Stimulated activated effector memory CD8-positive, alpha-beta T cell treated with anti-CD3 and anti-CD28 coated beads, Interleukin-12 subunit alpha, Interleukin-12 subunit beta, amount 100 ng/mL, for 72 hours (primary cell): ENCODE measurements around the gene ILDR2.
"Not testable (repeated sequence)": the region's sequence is repeated elsewhere in the genome, so short reads cannot be mapped to it uniquely, and the experiment has no call there.

Experiments
- ATAC-seq: fragments of 150-1000 bp; cut with Tn5 transposase; 2 replicates; pipeline ENCODE4 v1.10.0; 2021
- DNase-seq, 2 donors: peaks; one replicate each; pipeline ENCODE4 v3.0.0; 2021 to 2022; ENCODE audit warnings: low spot score in 2 of 2
- H3K27ac Mint-ChIP-seq: one replicate; pipeline ENCODE4 v1.8.0; 2022; ENCODE audit warnings: mild to moderate bottlenecking, mixed read lengths
- H3K36me3 Mint-ChIP-seq: one replicate; pipeline ENCODE4 v1.8.0; 2022; ENCODE audit warnings: mild to moderate bottlenecking, mixed read lengths
- H3K4me1 Mint-ChIP-seq: one replicate; pipeline ENCODE4 v1.8.0; 2022; ENCODE audit warnings: mixed read lengths
- H3K4me3 Mint-ChIP-seq: one replicate; pipeline ENCODE4 v1.8.0; 2022; ENCODE audit warnings: mild to moderate bottlenecking, mixed read lengths
- H3K9me3 Mint-ChIP-seq: one replicate; pipeline ENCODE4 v1.8.0; 2022; ENCODE audit warnings: mixed read lengths

ILDR2 gene

DNA sequence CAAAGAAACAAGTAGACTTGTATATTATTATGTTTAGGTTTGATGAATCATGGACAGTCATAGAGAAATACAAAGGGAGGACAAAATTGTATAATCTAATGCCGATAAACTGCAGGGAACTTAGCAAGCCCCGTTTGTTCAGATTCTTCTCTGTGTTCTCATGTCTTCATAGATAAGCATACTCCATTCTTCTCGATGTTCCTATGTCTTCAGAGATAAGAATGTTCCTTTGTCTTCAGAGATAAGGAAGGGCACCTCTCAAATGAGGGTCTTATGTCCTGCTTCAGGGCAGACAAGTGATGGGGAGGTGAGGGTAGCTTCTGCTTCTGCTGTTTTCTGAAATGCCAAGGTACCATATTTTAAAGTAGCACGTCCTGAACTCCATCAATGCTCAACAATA, 79.6 kb downstream of the ILDR2 start:
- Mint-ChIP-seq H3K36me3 (no peaks in the 10 kb centered on the region), H3K4me3 (no peak overlapping the region), H3K9me3 (peaks cover 4% of the 10 kb centered on the region), H3K4me1 (no peaks in the 10 kb centered on the region), H3K27ac (no peak overlapping the region)
- ATAC-seq (no peak), DNase-seq (no peak)

GRCh38 chr1:166889776-166890175, 85.6 kb downstream of the ILDR2 start:
- H3K27ac Mint-ChIP-seq: no peak overlapping the region
- no peaks in the 10 kb centered on the region for H3K36me3 Mint-ChIP-seq

GRCh38 chr1:166888373-166889111, 86.8 kb downstream of the ILDR2 start:
- Mint-ChIP-seq H3K4me3 (no peak overlapping the region), H3K27ac (no peak overlapping the region), H3K9me3 (no peaks in the 10 kb centered on the region), H3K4me1 (peaks cover 13% of the 10 kb centered on the region), H3K36me3 (no peaks in the 10 kb centered on the region)
- no peak for ATAC-seq
- DNase-seq: no peak

More at GRCh38 chr1:166889776-166890175, 85.6 kb downstream of the ILDR2 start:
- Mint-ChIP-seq H3K4me3 (no peak overlapping the region), H3K4me1 (peaks cover 9% of the 10 kb centered on the region), H3K9me3 (no peaks in the 10 kb centered on the region)
- DNase-seq (no peak), ATAC-seq (no peak)

GRCh38 chr1:166884971-166885370, 90.4 kb downstream of the ILDR2 start:
- DNase-seq: no peak
- H3K36me3 Mint-ChIP-seq: no peaks in the 10 kb centered on the region
- H3K27ac Mint-ChIP-seq: no peak overlapping the region
- H3K4me1 Mint-ChIP-seq: peaks cover 13% of the 10 kb centered on the region
- ATAC-seq: peak; percentile 40
- H3K9me3 Mint-ChIP-seq: no peaks in the 10 kb centered on the region
- H3K4me3 Mint-ChIP-seq: no peak overlapping the region

GRCh38 chr1:166884040-166884642, 91.2 kb downstream of the ILDR2 start:
- ATAC-seq: peak; percentile 78
- Mint-ChIP-seq H3K4me3 (peak overlapping the region; percentile 23), H3K36me3 (no peaks in the 10 kb centered on the region)

DNA sequence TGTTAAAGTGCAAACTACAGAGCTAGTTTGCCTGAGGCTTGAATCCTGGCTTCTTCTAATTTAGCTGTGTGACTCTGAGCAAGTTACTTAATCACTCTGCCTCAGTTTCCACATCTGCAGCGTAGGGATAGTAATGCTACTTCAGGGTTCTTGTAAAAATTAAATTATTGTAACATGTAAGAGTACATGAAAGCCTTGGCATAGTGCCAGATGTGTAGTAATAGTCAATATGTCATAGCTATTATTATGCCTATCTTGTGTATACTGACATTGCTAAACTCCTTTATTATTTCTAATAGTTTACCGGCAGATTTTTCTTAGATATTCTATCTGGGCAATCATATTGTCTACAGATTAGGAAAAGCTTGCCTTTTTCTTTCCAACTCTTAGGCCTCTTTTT, 92.4 kb downstream of the ILDR2 start:
- H3K4me3 Mint-ChIP-seq: no peak overlapping the region
- DNase-seq: no peak

More at GRCh38 chr1:166884040-166884642, 91.2 kb downstream of the ILDR2 start:
- no peaks in the 10 kb centered on the region for H3K9me3 Mint-ChIP-seq
- H3K4me1 Mint-ChIP-seq: peaks cover 13% of the 10 kb centered on the region
- H3K27ac Mint-ChIP-seq: no peak overlapping the region
- peak in 1 of 2 donors; percentile 11 for DNase-seq

DNA sequence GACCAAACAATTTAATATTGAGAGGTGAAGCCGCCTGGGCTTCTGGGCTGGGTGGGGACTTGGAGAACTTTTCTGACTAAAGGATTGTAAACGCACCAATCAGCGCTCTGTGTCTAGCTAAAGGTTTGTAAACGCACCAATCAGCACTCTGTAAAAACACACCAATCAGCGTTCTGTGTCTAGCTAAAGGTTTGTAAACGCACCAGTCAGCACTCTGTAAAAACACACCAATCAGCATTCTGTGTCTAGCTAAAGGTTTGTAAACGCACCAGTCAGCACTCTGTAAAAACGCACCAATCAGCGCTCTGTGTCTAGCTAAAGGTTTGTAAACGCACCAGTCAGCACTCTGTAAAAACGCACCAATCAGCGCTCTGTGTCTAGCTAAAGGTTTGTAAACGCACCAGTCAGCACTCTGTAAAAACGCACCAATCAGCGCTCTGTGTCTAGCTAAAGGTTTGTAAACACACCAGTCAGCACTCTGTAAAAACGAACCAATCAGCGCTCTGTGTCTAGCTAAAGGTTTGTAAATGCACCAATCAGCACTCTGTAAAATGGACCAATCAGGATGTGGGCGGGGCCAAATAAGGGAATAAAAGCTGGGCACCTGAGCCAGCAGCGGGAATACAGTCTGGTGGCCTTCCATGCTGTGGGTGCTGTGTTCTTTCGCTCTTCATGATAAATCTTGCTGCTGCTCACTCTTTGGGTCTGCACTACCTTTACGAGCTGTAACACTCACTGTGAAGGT, 97.0 kb downstream of the ILDR2 start:
- H3K9me3 Mint-ChIP-seq, H3K27ac Mint-ChIP-seq, ATAC-seq, DNase-seq, H3K4me3 Mint-ChIP-seq, H3K36me3 Mint-ChIP-seq: not testable (repeated sequence)
- peaks cover 22% of the 10 kb centered on the region for H3K4me1 Mint-ChIP-seq

More for the DNA sequence above, 92.4 kb downstream of the ILDR2 start:
- Mint-ChIP-seq H3K9me3 (no peaks in the 10 kb centered on the region), H3K4me1 (peaks cover 13% of the 10 kb centered on the region), H3K36me3 (no peaks in the 10 kb centered on the region), H3K27ac (no peak overlapping the region)
- ATAC-seq: no peak

GRCh38 chr1:166876540-166876838, 98.9 kb downstream of the ILDR2 start:
- ATAC-seq: peak; percentile 0
- Mint-ChIP-seq H3K4me1 (peaks cover 25% of the 10 kb centered on the region), H3K4me3 (peak overlapping the region; percentile 88), H3K27ac (peak overlapping the region; percentile 96), H3K36me3 (peaks cover 14% of the 10 kb centered on the region), H3K9me3 (no peaks in the 10 kb centered on the region)
- DNase-seq: no peak

- Mint-ChIP-seq H3K36me3 (peaks cover 14% of the 10 kb centered on the region), H3K4me3 (peak within 1 kb of the TSS; percentile 88), H3K27ac (peak within 1 kb of the TSS; percentile 96), H3K4me1 (peaks cover 25% of the 10 kb centered on the region), H3K9me3 (no peaks in the 10 kb centered on the region)
- ATAC-seq: peak; percentile 93
- DNase-seq: peak; percentile 87 to 99
These were observed 99.4 kb downstream of the ILDR2 start, which contains the start of gene TADA1 for GRCh38 chr1:166875734-166876539. TADA1 (minus strand) TSS chr1:166876264; CDS start chr1:166876233, 31 bp downstream.

DNA sequence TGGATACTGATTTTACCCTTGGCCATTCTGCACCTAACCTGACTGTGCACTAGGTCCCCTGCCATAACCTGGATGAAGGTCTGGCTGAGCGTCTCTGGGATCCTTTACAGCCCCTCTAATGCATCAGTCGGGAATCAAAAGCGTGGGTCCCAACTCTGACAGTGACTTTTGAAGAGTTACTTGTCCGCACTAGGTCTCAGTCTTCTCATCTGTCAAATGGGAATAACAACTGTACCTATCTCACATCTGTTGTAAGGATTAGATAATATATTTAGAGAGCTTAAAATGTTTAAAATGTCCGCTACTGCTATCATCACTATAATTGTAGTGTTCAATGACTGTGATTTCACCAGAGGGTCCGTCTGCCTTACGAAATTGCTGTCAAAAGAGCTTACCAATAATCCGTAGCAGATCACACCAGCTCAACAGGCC, 100.0 kb downstream of the ILDR2 start:
- peaks cover 28% of the 10 kb centered on the region for H3K4me1 Mint-ChIP-seq
- H3K27ac Mint-ChIP-seq: peak overlapping the region; percentile 96
- H3K4me3 Mint-ChIP-seq: peak overlapping the region; percentile 88
- ATAC-seq (no peak), DNase-seq (no peak)
- no peaks in the 10 kb centered on the region for H3K9me3 Mint-ChIP-seq
- H3K36me3 Mint-ChIP-seq: peaks cover 14% of the 10 kb centered on the region

- Mint-ChIP-seq H3K36me3 (peaks cover 14% of the 10 kb centered on the region), H3K4me3 (peak overlapping the region; percentile 88), H3K9me3 (no peaks in the 10 kb centered on the region), H3K27ac (no peak overlapping the region), H3K4me1 (peaks cover 33% of the 10 kb centered on the region)
- DNase-seq: no peak
- ATAC-seq: no peak
These were observed 100.9 kb downstream of the ILDR2 start for GRCh38 chr1:166874464-166874863.

GRCh38 chr1:166870584-166870983, 104.8 kb downstream of the ILDR2 start:
- Mint-ChIP-seq H3K4me1 (peaks cover 37% of the 10 kb centered on the region), H3K36me3 (peaks cover 44% of the 10 kb centered on the region), H3K27ac (peak overlapping the region; percentile 78), H3K4me3 (no peak overlapping the region), H3K9me3 (no peaks in the 10 kb centered on the region)
- no peak for DNase-seq
- no peak for ATAC-seq

- Mint-ChIP-seq H3K36me3 (peaks cover 55% of the 10 kb centered on the region), H3K4me3 (no peak overlapping the region), H3K9me3 (no peaks in the 10 kb centered on the region), H3K4me1 (peaks cover 27% of the 10 kb centered on the region), H3K27ac (peak overlapping the region; percentile 67)
- ATAC-seq (no peak), DNase-seq (no peak)
These were observed 105.8 kb downstream of the ILDR2 start for GRCh38 chr1:166869318-166870099.

- peaks cover 63% of the 10 kb centered on the region for H3K36me3 Mint-ChIP-seq
- H3K4me1 Mint-ChIP-seq: peaks cover 24% of the 10 kb centered on the region
- H3K27ac Mint-ChIP-seq: peak overlapping the region; percentile 67
- no peak overlapping the region for H3K4me3 Mint-ChIP-seq
- no peaks in the 10 kb centered on the region for H3K9me3 Mint-ChIP-seq
- ATAC-seq (no peak), DNase-seq (peak in 1 of 2 donors; percentile 40)
These were observed 106.7 kb downstream of the ILDR2 start for GRCh38 chr1:166868639-166869038.
